G401.6 (cell line): ENCODE results near the gene MKRN2OS.

Experiments used
- FAIRE-seq: peaks from 2 replicates; lab custom pipeline; 2012; peaks lifted over from hg19 to GRCh38; lab: Jason Lieb, UNC

The MKRN2OS gene

GRCh38 chr3:12513694-12514446, 31.4 kb downstream of the MKRN2OS start:
- no peak for FAIRE-seq

GRCh38 chr3:12512534-12513118, 32.7 kb downstream of the MKRN2OS start:
- FAIRE-seq: no peak

- no peak for FAIRE-seq
Measured at GRCh38 chr3:12509466-12509865, 35.8 kb downstream of the MKRN2OS start.

GRCh38 chr3:12508291-12508700, 37.0 kb downstream of the MKRN2OS start:
- FAIRE-seq: no peak

GRCh38 chr3:12507591-12508281, 37.6 kb downstream of the MKRN2OS start:
- FAIRE-seq: no peak

- FAIRE-seq: no peak
Measured at GRCh38 chr3:12506201-12506709, 39.0 kb downstream of the MKRN2OS start.

- FAIRE-seq: no peak
Measured at GRCh38 chr3:12503126-12503957, 42.0 kb downstream of the MKRN2OS start.

- no peak for FAIRE-seq
Measured at GRCh38 chr3:12501360-12502020, 43.8 kb downstream of the MKRN2OS start.

- FAIRE-seq: no peak
Measured at GRCh38 chr3:12499474-12499873, 45.8 kb downstream of the MKRN2OS start.

GRCh38 chr3:12496453-12496761, 48.9 kb downstream of the MKRN2OS start:
- FAIRE-seq: no peak

GRCh38 chr3:12495749-12496452, 49.4 kb downstream of the MKRN2OS start:
- no peak for FAIRE-seq

- no peak for FAIRE-seq
Measured at GRCh38 chr3:12490547-12490946, 54.8 kb downstream of the MKRN2OS start.

GRCh38 chr3:12489832-12490231, 55.5 kb downstream of the MKRN2OS start:
- no peak for FAIRE-seq
